Stimulated activated CD8-positive, alpha-beta memory T cell treated with anti-CD3 and anti-CD28 coated beads, Interleukin-15, amount 100 ng/mL, for 48 hours (primary cell): Measurements from ENCODE around the gene PLK1.

Experiments
- DNase-seq, 2 donors: peaks; one replicate each; pipeline ENCODE4 v3.0.0-alpha.2; 2020; ENCODE audit warnings: low read depth in 2 of 2

The PLK1 gene

DNA sequence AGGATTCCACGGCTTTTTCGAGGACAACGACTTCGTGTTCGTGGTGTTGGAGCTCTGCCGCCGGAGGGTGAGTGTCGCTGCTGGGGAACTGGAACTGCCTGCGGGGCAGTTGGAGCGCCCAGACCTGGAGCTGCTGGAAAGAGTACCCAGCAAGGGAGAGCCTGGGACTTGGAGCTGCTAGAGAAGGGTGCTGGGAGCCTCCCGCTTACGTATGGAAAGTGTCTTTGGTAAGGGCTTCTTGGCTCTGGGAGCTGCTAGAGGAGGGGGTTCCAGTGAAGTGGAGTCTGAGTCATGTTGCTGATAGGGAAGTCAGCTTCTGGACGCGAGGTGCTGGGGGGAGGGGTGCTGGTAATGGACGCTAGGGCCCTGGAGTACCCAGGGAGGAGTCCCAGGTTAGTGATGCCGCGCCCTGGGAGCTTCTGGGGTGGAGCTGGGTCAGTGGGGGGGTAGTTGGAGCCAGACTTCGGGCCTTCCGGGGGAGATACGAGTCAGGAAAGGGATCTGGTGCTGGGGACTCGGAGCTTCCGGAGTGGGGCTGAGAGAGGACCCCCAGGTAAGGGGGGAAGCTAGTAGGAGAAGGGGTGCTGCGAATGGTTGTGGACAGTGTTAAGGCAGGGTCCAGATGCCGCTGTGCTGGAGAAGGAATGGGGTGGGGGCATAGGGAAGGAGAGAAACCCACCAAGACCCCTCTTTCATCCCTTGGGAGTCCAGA is 741 bp downstream of the PLK1 start:
- DNase-seq = no peak

DNA sequence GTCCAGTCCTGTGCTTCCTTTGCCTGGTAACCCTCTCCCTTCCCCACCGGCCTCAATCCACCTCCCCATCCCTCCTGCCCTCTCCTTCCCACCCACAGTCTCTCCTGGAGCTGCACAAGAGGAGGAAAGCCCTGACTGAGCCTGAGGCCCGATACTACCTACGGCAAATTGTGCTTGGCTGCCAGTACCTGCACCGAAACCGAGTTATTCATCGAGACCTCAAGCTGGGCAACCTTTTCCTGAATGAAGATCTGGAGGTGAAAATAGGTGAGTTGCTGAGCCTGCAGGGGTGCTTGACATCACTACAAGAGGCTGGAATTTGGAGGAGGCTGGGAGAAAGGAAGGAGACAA is 1.3 kb downstream of the PLK1 start:
- DNase-seq = no peak

DNA sequence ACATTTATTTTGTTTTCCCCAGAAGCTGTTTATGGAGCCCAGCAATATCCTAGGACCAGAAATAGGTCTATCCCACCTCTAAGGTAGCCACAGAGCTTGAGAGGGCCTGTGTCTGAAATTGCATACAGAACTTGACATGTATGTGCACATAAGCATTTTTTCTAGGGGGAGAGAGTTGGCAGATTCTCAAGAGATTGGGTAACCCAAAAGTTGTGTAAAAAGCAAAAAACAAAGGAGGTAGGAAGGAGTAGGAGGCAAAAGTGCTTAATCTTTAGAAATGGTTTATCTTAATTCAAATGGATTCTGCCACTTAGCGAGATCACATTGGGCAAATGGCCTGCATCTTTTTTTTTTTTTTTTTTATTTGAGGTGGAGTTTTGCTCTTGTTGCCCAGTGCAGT is 3.5 kb downstream of the PLK1 start:
- no peak for DNase-seq

DNA sequence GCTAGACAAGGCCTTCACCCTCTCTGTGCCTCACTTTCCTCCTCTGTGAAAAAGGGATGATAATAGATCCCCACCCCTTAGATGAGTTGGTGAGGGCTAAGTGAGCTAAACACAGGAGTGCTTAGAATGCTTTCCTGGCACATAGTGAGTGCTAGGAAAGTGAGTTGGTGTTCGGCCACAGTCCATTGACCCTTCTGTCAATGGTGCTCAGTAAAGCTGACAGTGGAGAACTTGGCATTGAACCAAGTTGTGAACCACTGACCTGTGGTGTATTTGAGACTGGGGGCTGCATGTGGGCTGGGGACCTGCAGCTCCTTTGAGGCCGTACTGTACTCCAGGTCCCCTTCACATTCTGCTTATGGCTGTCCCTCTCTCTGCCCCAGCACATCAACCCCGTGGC is 4.8 kb downstream of the PLK1 start:
- no peak for DNase-seq

DNA sequence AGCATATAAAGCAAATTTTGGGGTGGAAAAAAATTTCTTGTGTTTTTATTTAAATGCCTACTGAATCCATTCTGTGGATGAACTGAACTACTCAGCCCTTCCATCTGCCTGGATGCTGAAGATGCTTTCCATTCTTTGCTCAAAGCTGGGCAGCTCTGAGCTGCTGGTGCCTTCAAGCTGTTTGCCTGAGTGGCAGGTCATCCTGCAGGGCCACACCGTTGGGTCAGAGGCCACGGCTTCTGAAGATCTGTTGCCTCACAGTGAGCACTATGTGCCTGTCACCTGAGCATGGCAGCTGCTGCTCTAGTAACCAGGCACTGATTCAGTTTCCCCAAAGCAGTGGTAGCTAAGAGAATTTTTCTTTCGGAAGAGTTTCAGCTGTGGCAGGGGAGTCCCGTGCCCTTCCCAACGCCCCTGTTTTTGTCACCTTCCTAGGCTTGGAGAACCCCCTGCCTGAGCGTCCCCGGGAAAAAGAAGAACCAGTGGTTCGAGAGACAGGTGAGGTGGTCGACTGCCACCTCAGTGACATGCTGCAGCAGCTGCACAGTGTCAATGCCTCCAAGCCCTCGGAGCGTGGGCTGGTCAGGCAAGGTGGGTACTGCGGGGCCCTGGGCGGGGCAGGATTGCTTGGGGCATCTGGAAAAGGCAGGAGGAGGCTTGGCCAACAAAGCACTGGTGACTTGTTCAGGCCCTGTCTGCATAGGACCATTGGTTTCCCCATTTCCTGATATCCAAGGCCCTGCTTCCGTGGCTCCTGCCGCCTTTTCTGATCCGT is 8.5 kb downstream of the PLK1 start:
- DNase-seq = no peak

DNA sequence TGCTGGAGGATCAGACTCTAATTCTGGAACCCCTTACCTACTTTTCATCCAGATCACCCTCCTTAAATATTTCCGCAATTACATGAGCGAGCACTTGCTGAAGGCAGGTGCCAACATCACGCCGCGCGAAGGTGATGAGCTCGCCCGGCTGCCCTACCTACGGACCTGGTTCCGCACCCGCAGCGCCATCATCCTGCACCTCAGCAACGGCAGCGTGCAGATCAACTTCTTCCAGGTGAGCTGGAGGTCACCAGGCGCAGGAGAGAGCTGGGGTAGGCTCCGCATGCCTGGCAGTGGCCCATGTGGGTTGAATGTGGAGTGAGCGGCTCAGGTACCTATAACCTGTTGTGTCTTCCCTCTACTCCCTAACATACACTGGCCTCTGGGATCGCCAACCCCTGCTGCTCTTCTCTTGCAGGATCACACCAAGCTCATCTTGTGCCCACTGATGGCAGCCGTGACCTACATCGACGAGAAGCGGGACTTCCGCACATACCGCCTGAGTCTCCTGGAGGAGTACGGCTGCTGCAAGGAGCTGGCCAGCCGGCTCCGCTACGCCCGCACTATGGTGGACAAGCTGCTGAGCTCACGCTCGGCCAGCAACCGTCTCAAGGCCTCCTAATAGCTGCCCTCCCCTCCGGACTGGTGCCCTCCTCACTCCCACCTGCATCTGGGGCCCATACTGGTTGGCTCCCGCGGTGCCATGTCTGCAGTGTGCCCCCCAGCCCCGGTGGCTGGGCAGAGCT is 10.9 kb downstream of the PLK1 start:
- no peak for DNase-seq

DNA sequence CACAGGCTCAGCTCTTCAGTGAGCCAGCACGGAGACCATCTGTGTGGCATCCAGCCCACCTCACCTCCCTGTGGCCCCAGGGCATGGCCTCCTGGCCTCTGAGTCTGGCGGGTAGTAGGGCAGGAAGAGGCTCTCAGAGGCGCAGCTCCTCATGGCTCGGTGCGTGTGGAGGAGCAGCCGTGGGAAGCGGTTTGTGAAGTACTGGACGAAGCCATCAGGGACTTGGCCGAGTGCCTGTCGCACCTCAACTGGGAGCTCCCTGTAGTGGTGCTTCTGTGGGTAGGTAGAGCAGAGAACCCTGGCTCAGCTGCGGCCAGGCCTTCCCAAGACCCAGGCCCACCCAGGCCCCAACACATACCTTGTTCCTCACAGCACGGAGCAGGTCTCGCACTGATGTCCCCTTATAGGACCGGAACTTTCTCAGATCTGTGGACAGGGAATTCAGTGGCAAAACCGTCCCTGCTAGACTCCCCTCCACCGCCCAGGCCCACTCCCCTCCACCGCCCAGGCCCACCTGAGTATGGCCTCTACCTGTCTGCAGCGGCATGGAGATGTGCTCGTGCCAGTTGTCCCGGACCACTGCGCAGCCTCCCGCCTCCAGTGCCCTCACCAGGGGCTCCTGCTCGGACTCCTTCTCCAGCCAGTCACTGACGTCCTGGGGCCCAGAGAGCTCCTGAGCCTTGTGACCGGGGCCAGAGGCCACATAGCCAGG is 12.2 kb downstream of the PLK1 start:
- no peak for DNase-seq

DNA sequence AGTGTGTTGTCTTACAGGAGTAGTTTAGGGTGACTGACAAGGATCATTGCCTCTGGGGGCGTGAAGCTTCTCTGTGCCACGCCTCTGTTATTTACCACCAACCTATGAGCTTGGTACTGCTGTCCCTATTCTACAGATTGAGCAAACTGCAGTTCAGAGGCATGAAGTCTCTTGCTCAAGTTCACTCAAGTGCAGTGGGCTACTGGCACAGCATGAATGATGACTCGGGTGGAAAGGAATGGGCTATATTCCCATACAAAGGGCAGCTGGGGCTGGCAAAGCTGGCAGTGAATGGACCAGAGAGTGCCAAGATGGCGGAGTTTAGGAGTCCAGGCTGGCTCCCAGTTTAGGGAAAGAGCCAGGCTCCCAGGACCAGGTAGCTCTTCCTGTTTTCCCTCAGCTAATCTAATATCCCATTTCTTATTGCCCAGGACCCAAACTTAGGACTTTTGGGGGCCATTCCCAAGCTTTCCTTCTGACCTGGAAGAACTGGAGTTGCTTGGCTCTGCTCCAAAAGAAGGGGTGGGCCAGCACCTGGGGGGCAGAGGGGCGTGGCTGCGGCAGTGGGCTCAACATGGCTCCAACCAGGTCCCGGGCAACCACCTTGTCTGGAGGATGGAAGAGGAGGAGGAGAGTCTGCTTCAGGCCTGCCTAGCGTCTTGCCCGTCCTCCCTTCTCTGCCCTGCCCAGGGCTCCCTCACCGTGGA is 12.9 kb downstream of the PLK1 start:
- no peak for DNase-seq

DNA sequence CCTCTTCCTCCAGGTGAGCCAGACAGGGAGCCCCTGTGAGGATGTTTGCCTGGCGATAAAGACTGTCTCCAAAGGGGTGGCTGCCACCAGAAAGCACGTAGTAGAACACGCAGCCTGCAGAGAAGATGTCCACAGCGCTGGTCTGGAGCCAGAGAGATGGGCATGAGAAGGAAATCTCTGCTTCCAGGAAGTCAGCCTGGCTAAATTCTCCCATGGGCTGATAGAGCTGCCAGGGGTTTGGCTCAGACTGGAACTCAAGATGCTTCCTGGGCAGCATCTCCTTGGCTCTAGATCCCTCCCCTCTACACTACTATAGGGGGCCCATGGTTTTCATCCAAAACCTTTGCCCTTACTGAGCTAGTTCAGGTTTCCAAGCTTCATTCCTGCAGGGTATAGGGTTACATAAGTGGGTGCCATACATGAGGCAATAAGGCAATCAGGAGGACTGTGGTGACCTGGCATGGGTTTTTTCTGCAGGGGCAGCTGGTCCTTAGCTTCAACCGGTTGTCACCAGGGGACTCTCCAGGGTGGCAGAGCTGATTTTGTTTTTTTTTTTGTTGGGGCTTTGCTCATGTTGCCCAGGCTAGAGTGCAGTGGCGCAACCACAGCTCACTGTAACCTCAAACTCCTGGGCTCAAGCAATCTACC is 13.6 kb downstream of the PLK1 start:
- no peak for DNase-seq

DNA sequence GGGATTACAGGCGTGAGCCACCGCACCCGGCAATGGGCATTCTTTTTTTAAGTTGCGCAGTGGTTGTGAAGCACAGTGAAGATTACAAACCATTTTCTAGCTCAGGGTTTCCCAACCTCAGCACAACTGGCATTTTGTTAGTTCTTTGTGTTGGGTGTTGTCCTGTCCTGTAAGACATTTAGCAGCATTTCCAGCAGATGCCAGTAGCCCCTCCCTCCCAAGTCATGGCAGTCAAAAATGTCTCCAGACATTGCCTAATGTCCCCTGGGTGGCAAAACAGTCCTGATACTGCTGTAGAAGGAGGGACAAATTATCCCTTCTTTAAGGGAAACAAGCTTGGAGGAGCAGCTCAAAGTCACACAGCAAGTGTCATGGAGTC is 15.6 kb downstream of the PLK1 start:
- no peak for DNase-seq

DNA sequence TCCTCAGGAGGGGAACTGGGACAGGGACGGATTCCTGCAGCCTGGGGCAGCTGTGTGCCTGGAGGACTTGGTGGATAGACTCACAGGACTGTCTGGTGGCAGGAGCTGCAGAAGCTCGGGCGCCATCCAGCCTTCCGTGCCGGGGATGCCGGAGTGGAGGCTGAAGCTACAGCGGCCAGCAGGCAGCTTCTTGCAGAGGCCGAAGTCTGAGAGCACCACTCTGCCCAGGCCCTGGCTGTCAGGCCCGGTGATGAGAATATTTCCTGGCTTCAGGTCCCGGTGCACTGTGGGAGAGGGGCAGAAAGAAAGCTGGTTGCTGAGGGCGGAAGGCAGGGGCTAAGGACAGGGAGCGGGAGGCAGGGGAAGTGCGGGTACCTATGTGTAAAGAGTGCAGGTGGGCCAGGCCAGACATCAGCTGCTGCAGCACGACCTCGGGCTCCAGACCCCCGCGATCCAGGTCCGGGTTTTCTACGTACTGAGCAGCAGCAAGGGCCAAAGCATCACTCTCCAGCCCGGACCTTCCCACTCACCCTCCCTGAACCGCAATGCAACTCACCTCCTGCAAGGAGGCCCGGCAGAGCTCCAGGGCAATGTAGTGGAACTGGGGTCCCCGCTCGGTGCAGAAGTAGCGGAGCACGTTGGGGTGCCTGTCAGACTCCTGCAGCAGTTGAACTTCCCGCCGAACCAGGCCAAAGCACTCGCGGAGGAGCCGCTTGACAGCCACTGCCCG is 16.1 kb downstream of the PLK1 start:
- DNase-seq = no peak

DNA sequence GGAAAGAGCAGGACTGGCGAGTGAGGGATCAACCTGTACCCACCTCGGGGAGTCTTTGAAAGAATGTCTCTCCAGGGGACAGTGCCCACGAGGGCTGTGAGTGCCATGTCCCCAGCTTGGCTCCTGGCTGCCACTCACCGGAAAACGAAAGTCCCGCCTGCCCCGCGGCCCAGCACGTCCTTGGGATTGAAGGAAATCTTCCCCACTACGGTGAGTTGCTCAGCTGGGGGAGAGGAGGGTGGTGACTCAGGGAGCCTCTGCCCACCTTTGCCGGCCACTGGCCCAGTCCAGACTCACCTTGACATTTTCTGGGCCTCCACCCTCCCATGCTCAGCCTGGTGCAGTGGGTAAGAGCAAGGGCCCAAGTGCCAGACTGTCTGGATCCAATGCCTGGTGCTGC is 17.1 kb downstream of the PLK1 start:
- no peak for DNase-seq

DNA sequence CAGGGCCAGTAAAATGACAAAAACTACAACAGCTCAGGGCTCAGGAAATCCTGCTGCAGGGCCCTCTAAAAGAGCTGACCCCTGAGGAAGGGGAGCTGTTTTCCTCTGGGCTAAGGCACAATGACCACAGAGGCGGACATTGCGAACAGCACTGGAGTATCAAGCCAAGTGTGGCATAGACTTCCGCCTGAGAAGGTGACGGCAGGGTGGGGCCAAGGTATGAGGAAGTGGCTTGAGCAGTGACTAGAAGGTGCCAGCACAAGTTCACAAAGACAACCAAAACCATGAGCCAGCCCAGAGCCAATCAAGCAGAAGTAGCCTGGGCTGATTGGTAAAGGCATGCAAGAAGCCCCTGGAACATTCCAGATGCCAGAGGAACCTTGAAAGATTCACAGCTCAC is 20.4 kb downstream of the PLK1 start:
- DNase-seq = no peak

DNA sequence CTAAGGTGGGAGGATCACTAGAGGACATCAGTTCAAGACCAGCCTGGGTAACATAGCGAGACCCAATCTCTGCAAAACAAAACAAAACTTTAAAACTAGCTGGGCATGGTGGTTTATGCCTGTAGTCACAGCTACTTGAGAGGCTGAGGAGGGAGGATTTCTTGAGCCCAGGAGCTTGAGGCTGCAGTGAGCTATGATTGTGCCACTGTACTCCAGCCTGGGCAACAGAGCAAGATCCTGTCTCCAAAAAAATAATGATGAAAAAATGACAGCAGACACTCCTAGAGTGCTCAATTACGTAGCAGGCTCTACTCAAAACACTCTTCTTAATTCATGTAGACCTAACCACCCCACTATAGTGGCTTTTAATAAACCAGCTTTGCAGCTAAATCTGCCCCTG is 21.4 kb downstream of the PLK1 start:
- no peak for DNase-seq

DNA sequence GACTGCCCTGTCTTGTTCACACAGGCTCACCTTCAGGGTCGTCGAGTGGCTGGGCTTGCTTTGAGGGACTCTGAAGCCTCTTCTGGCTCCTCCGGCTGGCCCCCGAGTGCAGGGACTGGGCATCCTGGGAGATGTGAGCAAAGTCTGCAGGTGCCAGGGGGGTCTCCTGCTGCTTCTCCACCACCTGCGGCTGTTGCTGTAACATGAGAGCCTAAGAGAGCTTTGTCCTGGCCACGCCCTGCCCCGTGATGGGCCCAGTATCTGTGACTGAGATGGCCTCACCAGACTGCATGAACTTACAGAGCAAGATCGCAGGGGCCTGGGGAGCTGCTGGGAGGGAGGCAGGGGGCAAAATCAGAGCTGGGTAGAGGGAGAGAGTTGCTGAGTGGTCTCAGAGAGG is 21.8 kb downstream of the PLK1 start:
- DNase-seq = no peak

DNA sequence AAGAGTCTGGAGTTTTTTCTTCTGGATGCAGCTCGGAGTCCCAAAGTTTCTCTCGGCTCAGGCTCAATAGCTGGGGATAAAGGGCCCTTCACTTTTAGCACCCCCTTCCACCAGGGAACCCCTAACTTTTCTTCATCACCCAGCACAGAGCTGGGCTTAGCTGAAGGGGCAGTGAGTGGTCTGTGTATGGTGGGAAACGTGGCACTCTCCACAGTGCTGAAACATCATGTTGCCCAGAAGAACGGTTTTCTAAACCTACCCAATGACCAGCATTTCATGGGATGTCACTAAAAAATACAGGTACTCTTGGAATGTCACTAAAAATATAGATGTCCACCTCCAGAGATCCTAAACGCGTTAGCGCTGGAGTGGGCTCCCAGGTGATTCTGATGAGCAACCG is 22.4 kb downstream of the PLK1 start:
- DNase-seq = no peak

DNA sequence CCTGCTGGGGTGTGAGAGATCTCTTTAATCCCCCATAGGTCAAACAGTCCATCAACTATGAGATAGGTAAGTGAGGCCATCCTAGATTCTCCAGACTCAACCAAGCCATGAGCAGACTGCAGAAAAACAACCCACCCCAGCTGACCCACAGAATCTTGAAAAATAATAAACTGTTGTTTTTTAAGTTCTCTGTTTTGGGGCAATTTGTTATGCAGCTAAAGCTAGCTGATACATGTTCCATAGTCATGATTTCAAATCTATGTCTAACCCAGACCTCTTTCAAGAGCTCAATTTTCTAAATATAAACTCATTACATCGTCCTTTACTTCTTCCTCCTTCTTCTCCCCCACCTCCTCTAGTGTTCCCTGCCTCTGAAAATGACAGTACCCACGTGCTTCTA is 24.3 kb downstream of the PLK1 start:
- no peak for DNase-seq

DNA sequence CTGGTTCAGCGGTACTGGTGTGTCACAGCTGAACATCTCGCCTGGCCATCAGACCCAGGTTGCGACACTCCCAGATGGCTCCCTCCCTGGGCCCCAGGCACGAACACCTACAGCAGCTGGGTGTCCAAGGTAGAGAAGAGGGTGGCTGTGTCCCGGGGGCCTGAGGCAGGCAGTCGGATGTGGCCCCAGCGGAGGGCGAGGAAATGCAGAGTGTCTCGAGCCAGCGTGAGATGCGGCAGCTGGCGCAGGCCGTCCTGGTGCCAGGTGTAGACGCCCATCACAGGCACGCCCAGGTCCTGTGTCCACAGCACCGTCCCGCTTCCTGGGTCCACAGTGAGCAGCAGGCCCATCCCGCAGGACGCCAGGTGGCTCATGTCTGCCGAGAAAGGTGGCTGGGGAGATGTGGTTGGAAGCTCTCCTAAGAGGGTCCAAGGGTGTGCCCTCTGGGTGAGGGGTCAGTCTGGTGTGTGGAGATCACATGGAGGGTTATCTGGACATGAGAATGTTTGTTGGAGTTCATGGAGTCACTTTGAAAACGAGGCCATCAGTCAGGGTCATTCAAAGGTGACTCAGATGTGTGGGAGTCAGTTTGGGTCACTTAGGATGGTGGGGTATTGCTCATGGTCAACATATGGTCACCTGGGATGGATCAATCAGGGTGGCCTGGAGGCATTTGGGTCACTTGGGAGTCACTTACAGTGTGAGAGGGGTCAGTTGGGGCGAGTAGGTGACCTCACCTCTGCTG is 26.3 kb downstream of the PLK1 start:
- no peak for DNase-seq

DNA sequence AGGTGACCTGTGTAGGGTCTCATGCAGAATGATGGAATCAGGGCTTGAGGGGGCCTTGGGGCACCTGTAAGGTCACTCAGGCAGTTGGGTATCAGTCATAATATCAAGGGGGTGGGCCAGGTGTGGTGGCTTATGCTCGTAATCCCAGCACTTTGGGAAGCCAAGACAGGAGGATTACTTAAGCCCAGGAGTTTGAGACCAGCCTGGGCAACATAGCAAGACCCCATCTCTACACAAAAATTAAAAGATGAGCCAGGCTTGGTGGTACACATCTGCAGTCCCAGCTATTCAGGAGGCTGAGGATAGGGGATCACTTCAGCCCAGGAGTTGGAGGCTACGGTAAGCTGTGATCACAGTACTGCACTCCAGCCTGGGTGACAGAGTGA is 26.8 kb downstream of the PLK1 start:
- no peak for DNase-seq

DNA sequence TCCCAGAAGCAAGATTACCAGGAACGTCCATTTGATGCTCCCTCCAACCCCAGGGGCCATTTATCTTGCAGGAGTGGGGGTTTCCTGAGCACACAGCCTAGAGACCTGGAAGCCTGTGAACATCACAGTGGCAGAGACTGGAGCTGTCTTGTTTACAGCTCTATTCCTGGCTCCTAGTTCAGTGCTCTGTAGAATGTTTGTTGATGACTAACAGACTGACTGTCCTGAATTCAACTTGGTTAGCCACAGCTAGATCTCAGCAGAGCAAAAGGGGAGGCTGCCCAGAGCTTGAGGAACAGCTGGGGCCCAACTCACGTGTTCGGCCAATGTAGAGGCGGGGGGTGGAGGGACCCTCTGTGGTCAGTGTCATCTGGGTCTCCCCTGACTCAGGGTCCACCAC is 27.8 kb downstream of the PLK1 start:
- no peak for DNase-seq
